ENCODE data around the gene PTPRM. TPM values are rescaled to one million over a fixed set of nuclear protein-coding genes. Genes with fewer than 3 reads are reported as not detected.

PTPRM gene
- total and polyA plus RNA-seq, 2 donors (not counting 3 experiments of a cell fraction or from before 2014, with no cell fraction given), result 37.4 to 43.7 TPM

DNA sequence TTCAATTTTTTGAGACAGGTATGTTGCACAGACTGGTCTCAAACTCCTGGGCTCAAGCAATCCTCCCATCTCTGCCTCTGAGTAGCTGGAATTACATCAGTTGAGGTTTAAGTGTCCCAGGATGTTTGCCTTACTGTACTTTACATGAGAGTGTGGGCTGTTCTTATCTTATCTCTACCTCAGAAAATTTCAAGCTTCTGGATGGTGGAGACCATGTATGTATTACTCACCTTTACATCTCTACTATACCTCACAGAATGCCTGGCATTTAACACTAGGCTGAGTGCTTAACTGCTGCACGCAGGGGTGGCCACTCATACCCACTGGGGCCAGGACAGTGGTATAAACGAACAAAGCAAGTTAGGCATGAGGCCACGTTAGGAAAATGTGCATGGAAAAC is 770.1 kb downstream of the PTPRM start:
- no peak overlapping the region for H3K4me2 ChIP-seq (ENCODE audit: insufficient read depth, low read length)
- H3K27ac ChIP-seq (ENCODE audit: insufficient read depth, low read depth, low read length), result no peak overlapping the region
- no TSS peak for BruUV-seq (replicated peaks)
- no peak overlapping the region for H3K9ac ChIP-seq (replicated peaks; ENCODE audit: extremely low read depth, insufficient read depth, low read length)
- no peak overlapping the region for H3K4me3 ChIP-seq (replicated peaks in 1 of 3; ENCODE audit: insufficient read depth in 1 of 3, low read depth in 1 of 3, low read length in 3 of 3)
- no peak for TF ChIP-seq EZH2 (IDR thresholded peaks at IDR 0.05; ENCODE audit: borderline replicate concordance, low read depth, low read length, severe bottlenecking)
- TF ChIP-seq GATA2 (IDR thresholded peaks at IDR 0.05; ENCODE audit: insufficient read depth, insufficient read length, low read depth, low read length), result no peak
- no peak for TF ChIP-seq POLR2AphosphoS5 (IDR thresholded peaks at IDR 0.05; ENCODE audit: insufficient read depth, low read depth, low read length)
- no peak for TF ChIP-seq JUN (IDR thresholded peaks at IDR 0.05; ENCODE audit: borderline replicate concordance, insufficient read depth, insufficient read length, low read depth)
- TF ChIP-seq, protein P1, sequence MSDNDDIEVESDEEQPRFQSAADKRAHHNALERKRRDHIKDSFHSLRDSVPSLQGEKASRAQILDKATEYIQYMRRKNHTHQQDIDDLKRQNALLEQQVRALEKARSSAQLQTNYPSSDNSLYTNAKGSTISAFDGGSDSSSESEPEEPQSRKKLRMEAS (IDR thresholded peaks at IDR 0.05; ENCODE audit: insufficient read depth, insufficient read length), result no peak
- no peak for TF ChIP-seq CTCF (IDR thresholded peaks at IDR 0.05; ENCODE audit: extremely low read depth in 1 of 2, insufficient read depth in 1 of 2, low read depth in 1 of 2, low read length in 2 of 2)
- no peak for TF ChIP-seq FOS (IDR thresholded peaks at IDR 0.05; ENCODE audit: borderline replicate concordance, insufficient read depth, low read length)
- TF ChIP-seq MYC (IDR thresholded peaks at IDR 0.05; ENCODE audit: low read depth, low read length), result no peak
- no peak for TF ChIP-seq POLR2A (IDR thresholded peaks at IDR 0.05; ENCODE audit: low read depth, low read length)
- H3K79me2 ChIP-seq (ENCODE audit: control insufficient read depth, insufficient read depth, low read length), result no peaks in the 10 kb centered on the region
- dilution Hi-C loops (cut with MboI; ENCODE audit: extremely low pct_ligation_motif_present, low sequenced_read_pairs), result no loop called here
- no peak for DNase-seq (ENCODE audit: low read depth, low spot score)
- ChIA-PET POLR2A (no interaction called here), CTCF (interaction anchor here (1.2 kb wide), 1 partner anchor 52 kb away, joined by 3 read pairs; no protein-coding TSS in a partner anchor)
- H3K9me3 ChIP-seq (replicated peaks; ENCODE audit: control insufficient read depth, insufficient read depth, low read length), result no peaks in the 10 kb centered on the region
- no peak overlapping the region for H2AFZ ChIP-seq (ENCODE audit: low read depth, low read length)
- intact Hi-C loops (cut with micrococcal nuclease), result no loop called here
- no peaks in the 10 kb centered on the region for H3K4me1 ChIP-seq (ENCODE audit: control insufficient read depth, extremely low read depth, insufficient read depth, low read length)
- no peak for FAIRE-seq
- H3K36me3 ChIP-seq (ENCODE audit: control insufficient read depth in 2 of 2, extremely low read depth in 1 of 2, insufficient read depth in 2 of 2, low read length in 2 of 2), result no peaks in the 10 kb centered on the region
- H4K20me1 ChIP-seq (replicated peaks; ENCODE audit: control insufficient read depth, extremely low read depth, insufficient read depth, low read length), result no peaks in the 10 kb centered on the region
- H3K9me1 ChIP-seq (replicated peaks; ENCODE audit: control insufficient read depth, extremely low read depth, insufficient read depth, low read length), result no peaks in the 10 kb centered on the region
- H3K27me3 ChIP-seq (ENCODE audit: control insufficient read depth in 2 of 2, insufficient read depth in 2 of 2, low read length in 2 of 2), result no peaks in the 10 kb centered on the region

Data from endothelial cell of umbilical vein (primary cell).